GM12878 (cell line): ENCODE data around the gene DNAH8. TPM values are rescaled to one million over a fixed set of nuclear protein-coding genes. Genes with fewer than 3 reads are reported as not detected.

Source experiments
- ATAC-seq: fragments of 200-7000 bp; cut with Tn5 transposase; 3 replicates; pipeline ENCODE4 v1.9.1; 2020; ENCODE audit warnings: mild to moderate bottlenecking, moderate library complexity
- BruUV-seq: library from RNA; stranded (reverse); fragments of 400-500 nt; replicated peaks from 2 replicates; lab custom pipeline; 2021; lab: Mats Ljungman, UMichigan
- CTCF ChIA-PET: fragments of 300-600 bp; sonication (Branson Sonifier 250); formaldehyde crosslinking; extraction: SDS; loops from one replicate; lab custom pipeline; 2021; ENCODE audit warnings: inconsistent platforms; lab: Yijun Ruan, JAX
- POLR2A ChIA-PET: fragments of 350-600 bp; formaldehyde crosslinking; extraction: SDS; loops from one replicate; lab custom pipeline; 2021; ENCODE audit warnings: inconsistent platforms; lab: Charles Lee
- RAD21 ChIA-PET: fragments of 300-600 bp; sonication (Branson Sonifier 250); formaldehyde crosslinking; loops from one replicate; lab custom pipeline; 2023; ENCODE audit warnings: antibody characterized with exemption; ENCODE audit not compliant: unreplicated experiment; lab: Charles Lee
- SMC1A ChIA-PET: fragments of 300-600 bp; sonication (Branson Sonifier 250); formaldehyde crosslinking; loops from one replicate; lab custom pipeline; 2023; ENCODE audit not compliant: unreplicated experiment, uncharacterized antibody; lab: Charles Lee
- DNase-seq: peaks from one replicate; pipeline ENCODE4 v3.0.0-alpha.2; 2011; ENCODE audit warnings: low read depth, low spot score
- FAIRE-seq: peaks from 3 replicates; lab custom pipeline; 2011; peaks lifted over from hg19 to GRCh38; lab: Jason Lieb, UNC
- H2AFZ ChIP-seq: 2 replicates; pipeline ENCODE4 v1.6.0; 2011; ENCODE audit warnings: low read depth, low read length, control low read depth; ENCODE audit not compliant: control insufficient read depth
- H3K27ac ChIP-seq: 2 replicates; pipeline ENCODE4 v1.5.1; 2011; ENCODE audit warnings: control low read depth; ENCODE audit not compliant: control insufficient read depth, insufficient read depth
- H3K27me3 ChIP-seq, 2 experiments: replicated peaks in 1 of 2; 2 replicates each; pipeline versions ENCODE4 v1.6.0 to v1.6.1; 2011; ENCODE audit warnings: low read length in 1 of 2; ENCODE audit not compliant: control insufficient read depth in 2 of 2, insufficient read depth in 2 of 2
- H3K36me3 ChIP-seq, 2 experiments: 2 replicates each; pipeline ENCODE4 v1.5.1; 2011; ENCODE audit warnings: low read length in 1 of 2; ENCODE audit not compliant: control insufficient read depth in 2 of 2, insufficient read depth in 2 of 2
- H3K4me1 ChIP-seq: 2 replicates; pipeline ENCODE4 v1.6.1; 2011; ENCODE audit warnings: mild to moderate bottlenecking, low read length, moderate library complexity, mixed read lengths; ENCODE audit not compliant: control insufficient read depth, insufficient read depth
- H3K4me2 ChIP-seq: 2 replicates; pipeline ENCODE4 v1.6.0; 2011; ENCODE audit warnings: control low read depth; ENCODE audit not compliant: control insufficient read depth, insufficient read depth
- H3K4me3 ChIP-seq: fragments of 200-600 bp; sonication (generic); 2 replicates; pipeline ENCODE4 v1.5.1; 2016
- H3K79me2 ChIP-seq: 2 replicates; pipeline ENCODE4 v1.6.0; 2011; ENCODE audit warnings: low read length; ENCODE audit not compliant: control insufficient read depth, insufficient read depth
- H3K9ac ChIP-seq: 2 replicates; pipeline ENCODE4 v1.8.0; 2011; ENCODE audit warnings: low read length, control low read depth, mixed read lengths; ENCODE audit not compliant: control insufficient read depth, insufficient read depth
- H3K9me3 ChIP-seq: replicated peaks from 3 replicates; pipeline ENCODE4 v1.5.1; 2011; ENCODE audit warnings: mild to moderate bottlenecking, low read length; ENCODE audit not compliant: control insufficient read depth, insufficient read depth
- H4K20me1 ChIP-seq: 2 replicates; pipeline ENCODE4 v1.6.0; 2011; ENCODE audit not compliant: control insufficient read depth, insufficient read depth
- GABPA ChIP-seq: IDR thresholded peaks from 2 replicates; pipeline ENCODE4 v1.6.1; 2014; ENCODE audit warnings: antibody characterized with exemption, low read depth, mild to moderate bottlenecking, inconsistent platforms
- NFYB ChIP-seq: IDR thresholded peaks from 2 replicates; pipeline ENCODE4 v1.6.1; 2011; ENCODE audit warnings: low read depth, mild to moderate bottlenecking, low read length, improper control_type of control experiment, moderate library complexity; ENCODE audit not compliant: insufficient read depth
- PAX5 ChIP-seq: IDR thresholded peaks from 2 replicates; pipeline ENCODE4 v1.6.1; 2011; ENCODE audit warnings: low read depth, low read length, borderline replicate concordance
- POLR2AphosphoS2 ChIP-seq: IDR thresholded peaks from 2 replicates; pipeline ENCODE4 v1.6.1; 2011; ENCODE audit warnings: low read depth, mild to moderate bottlenecking, low read length, improper control_type of control experiment, moderate library complexity
- RAD21 ChIP-seq: IDR thresholded peaks from 2 replicates; pipeline ENCODE4 v1.6.1; 2011; ENCODE audit warnings: mild to moderate bottlenecking, low read depth, low read length, moderate library complexity; ENCODE audit not compliant: insufficient read depth
- RAD51 ChIP-seq: fragments of 450-650 bp; IDR thresholded peaks from 2 replicates; pipeline ENCODE4 v1.6.1; 2016; ENCODE audit warnings: moderate library complexity, mild to moderate bottlenecking, inconsistent platforms
- STAT1 ChIP-seq: fragments of 450-650 bp; conservative IDR thresholded peaks from 2 replicates; pipeline ENCODE4 v1.6.1; 2014; ENCODE audit warnings: antibody characterized with exemption, mild to moderate bottlenecking
- SUPT20H ChIP-seq: IDR thresholded peaks from 2 replicates; pipeline ENCODE4 v1.6.1; 2011; ENCODE audit warnings: low read depth, mild to moderate bottlenecking, low read length, moderate library complexity, borderline replicate concordance; ENCODE audit not compliant: control insufficient read depth
- TAF1 ChIP-seq: IDR thresholded peaks from 2 replicates; pipeline ENCODE4 v1.6.1; 2011; ENCODE audit warnings: mild to moderate bottlenecking, low read depth, low read length, borderline replicate concordance
- WGBS: methylation state at CpG from one replicate; pipeline ENCODE4 v1.1.6; 2016; ENCODE audit warnings: low lambda C conversion rate; ENCODE audit not compliant: insufficient replicate concordance, insufficient coverage; ENCODE audit errors: missing lambda C conversion rate; 5-methylcytosine and 5-hydroxymethylcytosine counted together
- in situ Hi-C: fragments of 300-500 bp; cut with MboI; formaldehyde crosslinking; loops from 9 replicates; pipeline ENCODE4 v1.14.3; 2018; ENCODE audit warnings: mixed read lengths
- intact Hi-C: fragments of 100-400 bp; cut with micrococcal nuclease; formaldehyde crosslinking; loops from one replicate; pipeline ENCODE4 v1.14.2; 2022; ENCODE audit not compliant: unreplicated experiment
- polyA plus RNA-seq, 11 experiments: library from polyadenylated mRNA; depleted of rRNA in 4 of 11; unstranded in 6 of 11; stranded (reverse) in 5 of 11; fragments of >200 nt; fragmentation: Nextera tagmentation in 4 of 11; fragmentation: Illumina TruSeq in 1 of 11; extraction: Ambion mirVana in 4 of 11; extraction: Trizol in 1 of 11; gene quantifications; 1 replicate in 1 of 11; 2 replicates in 10 of 11; pipeline versions ENCODE4 v1.2.1 to v1.2.3, GENCODE V29; 2011 to 2016; ENCODE audit warnings: inconsistent platforms in 2 of 11, missing spikeins in 2 of 11, low read depth in 1 of 11
- total RNA-seq, 4 experiments: library from RNA; depleted of rRNA in 3 of 4; stranded (reverse); fragments of >200 nt in 3 of 4; fragmentation: Illumina TruSeq in 1 of 4; extraction: Trizol in 1 of 4; gene quantifications; 2 replicates each; pipeline versions ENCODE4 v1.2.1 to v1.2.3, GENCODE V29; 2013 to 2021
- TF ChIP-seq, protein P1 (sequence below): fragments of 450-650 bp; IDR thresholded peaks from 2 replicates; pipeline ENCODE4 v1.6.1; 2017; ENCODE audit warnings: mild to moderate bottlenecking, moderate library complexity

The DNAH8 gene
- total and polyA plus RNA-seq, 10 of the 15 experiments (the other 5 are each of a cell fraction or from before 2014, with no cell fraction given), result 0.02 to 0.34 (median 0.10) TPM; not detected in 3

- no peaks in the 10 kb centered on the region; the same call in 2 of the 3 replicates for H3K9me3 ChIP-seq
- ATAC-seq, result no peak
- TF ChIP-seq SUPT20H (no peak), GABPA (no peak), TAF1 (no peak), NFYB (no peak), STAT1 (no peak), RAD51 (no peak), POLR2AphosphoS2 (no peak), PAX5 (no peak), RAD21 (no peak)
- TF ChIP-seq, protein P1, sequence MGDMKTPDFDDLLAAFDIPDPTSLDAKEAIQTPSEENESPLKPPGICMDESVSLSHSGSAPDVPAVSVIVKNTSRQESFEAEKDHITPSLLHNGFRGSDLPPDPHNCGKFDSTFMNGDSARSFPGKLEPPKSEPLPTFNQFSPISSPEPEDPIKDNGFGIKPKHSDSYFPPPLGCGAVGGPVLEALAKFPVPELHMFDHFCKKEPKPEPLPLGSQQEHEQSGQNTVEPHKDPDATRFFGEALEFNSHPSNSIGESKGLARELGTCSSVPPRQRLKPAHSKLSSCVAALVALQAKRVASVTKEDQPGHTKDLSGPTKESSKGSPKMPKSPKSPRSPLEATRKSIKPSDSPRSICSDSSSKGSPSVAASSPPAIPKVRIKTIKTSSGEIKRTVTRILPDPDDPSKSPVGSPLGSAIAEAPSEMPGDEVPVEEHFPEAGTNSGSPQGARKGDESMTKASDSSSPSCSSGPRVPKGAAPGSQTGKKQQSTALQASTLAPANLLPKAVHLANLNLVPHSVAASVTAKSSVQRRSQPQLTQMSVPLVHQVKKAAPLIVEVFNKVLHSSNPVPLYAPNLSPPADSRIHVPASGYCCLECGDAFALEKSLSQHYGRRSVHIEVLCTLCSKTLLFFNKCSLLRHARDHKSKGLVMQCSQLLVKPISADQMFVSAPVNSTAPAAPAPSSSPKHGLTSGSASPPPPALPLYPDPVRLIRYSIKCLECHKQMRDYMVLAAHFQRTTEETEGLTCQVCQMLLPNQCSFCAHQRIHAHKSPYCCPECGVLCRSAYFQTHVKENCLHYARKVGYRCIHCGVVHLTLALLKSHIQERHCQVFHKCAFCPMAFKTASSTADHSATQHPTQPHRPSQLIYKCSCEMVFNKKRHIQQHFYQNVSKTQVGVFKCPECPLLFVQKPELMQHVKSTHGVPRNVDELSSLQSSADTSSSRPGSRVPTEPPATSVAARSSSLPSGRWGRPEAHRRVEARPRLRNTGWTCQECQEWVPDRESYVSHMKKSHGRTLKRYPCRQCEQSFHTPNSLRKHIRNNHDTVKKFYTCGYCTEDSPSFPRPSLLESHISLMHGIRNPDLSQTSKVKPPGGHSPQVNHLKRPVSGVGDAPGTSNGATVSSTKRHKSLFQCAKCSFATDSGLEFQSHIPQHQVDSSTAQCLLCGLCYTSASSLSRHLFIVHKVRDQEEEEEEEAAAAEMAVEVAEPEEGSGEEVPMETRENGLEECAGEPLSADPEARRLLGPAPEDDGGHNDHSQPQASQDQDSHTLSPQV, result no peak
- in situ Hi-C loops (no loop called here), intact Hi-C loops (no loop called here)
- CTCF ChIA-PET, result interaction anchor here (0.9 kb wide), 1 partner anchor 50 kb away, joined by 3 read pairs; no protein-coding TSS in a partner anchor
- 41% methylated on average over 5 of the region's 5 CpGs for WGBS
- no peak overlapping the region for H3K4me3 ChIP-seq
- H3K36me3 ChIP-seq, result no peaks in the 10 kb centered on the region
- H3K27ac ChIP-seq, result no peak overlapping the region
- H3K79me2 ChIP-seq, result no peaks in the 10 kb centered on the region
- FAIRE-seq, result no peak
- H3K4me1 ChIP-seq, result peaks cover 7% of the 10 kb centered on the region; the same call in 1 of the 2 replicates
- H3K4me2 ChIP-seq, result no peak overlapping the region
- POLR2A ChIA-PET, result interaction anchor here (0.6 kb wide), 1 partner anchor 21 kb away, joined by 4 read pairs; no protein-coding TSS in a partner anchor
- RAD21 ChIA-PET, result no interaction called here
- no peaks in the 10 kb centered on the region for H3K27me3 ChIP-seq
- H4K20me1 ChIP-seq, result no peaks in the 10 kb centered on the region
- BruUV-seq, result no TSS peak
- SMC1A ChIA-PET, result interaction anchor here (1.3 kb wide), 1 partner anchor 31 kb away, joined by 3 read pairs; no protein-coding TSS in a partner anchor
- no peak for DNase-seq
- H3K9ac ChIP-seq, result no peak overlapping the region
- no peak overlapping the region for H2AFZ ChIP-seq
These were observed 9.2 kb downstream of the DNAH8 start for GRCh38 chr6:38724343-38724742.
